ENCODE data around the gene PSMB11.

PSMB11 gene

DNA sequence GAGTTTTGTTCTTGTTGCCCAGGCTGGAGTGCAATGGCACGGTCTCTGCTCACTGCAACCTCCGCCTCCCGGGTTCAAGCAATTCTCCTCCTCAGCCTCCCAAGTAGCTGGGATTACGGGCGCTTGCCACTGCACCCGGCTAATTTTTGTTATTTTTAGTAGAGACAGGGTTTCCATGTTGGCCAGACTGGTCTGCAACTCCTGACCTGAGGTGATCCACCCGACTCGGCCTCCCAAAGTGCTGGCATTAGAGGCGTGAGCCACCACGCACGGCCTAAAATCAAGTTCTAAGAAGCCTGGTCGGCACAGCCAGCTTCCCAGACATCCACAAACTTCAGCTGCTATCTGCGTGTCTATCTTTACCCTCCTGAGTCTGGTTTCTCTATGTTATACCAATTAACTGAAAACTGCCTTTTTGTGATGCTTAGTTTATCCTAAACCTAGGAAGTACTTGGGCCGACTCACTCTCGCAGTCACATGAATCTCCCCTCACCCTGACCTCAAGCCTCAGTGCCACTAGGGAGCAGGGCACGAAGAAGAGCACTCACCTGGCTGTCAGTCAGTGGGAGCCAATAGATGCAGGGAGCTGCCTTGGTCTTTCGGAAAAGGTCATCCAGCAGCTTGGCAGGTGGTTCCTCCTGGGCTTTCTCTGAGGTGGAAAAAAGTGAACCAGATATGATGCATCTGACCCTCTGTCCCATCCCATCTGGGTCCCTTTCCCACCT, 18.7 kb downstream of the PSMB11 start:
- TF ChIP-seq, protein P1, sequence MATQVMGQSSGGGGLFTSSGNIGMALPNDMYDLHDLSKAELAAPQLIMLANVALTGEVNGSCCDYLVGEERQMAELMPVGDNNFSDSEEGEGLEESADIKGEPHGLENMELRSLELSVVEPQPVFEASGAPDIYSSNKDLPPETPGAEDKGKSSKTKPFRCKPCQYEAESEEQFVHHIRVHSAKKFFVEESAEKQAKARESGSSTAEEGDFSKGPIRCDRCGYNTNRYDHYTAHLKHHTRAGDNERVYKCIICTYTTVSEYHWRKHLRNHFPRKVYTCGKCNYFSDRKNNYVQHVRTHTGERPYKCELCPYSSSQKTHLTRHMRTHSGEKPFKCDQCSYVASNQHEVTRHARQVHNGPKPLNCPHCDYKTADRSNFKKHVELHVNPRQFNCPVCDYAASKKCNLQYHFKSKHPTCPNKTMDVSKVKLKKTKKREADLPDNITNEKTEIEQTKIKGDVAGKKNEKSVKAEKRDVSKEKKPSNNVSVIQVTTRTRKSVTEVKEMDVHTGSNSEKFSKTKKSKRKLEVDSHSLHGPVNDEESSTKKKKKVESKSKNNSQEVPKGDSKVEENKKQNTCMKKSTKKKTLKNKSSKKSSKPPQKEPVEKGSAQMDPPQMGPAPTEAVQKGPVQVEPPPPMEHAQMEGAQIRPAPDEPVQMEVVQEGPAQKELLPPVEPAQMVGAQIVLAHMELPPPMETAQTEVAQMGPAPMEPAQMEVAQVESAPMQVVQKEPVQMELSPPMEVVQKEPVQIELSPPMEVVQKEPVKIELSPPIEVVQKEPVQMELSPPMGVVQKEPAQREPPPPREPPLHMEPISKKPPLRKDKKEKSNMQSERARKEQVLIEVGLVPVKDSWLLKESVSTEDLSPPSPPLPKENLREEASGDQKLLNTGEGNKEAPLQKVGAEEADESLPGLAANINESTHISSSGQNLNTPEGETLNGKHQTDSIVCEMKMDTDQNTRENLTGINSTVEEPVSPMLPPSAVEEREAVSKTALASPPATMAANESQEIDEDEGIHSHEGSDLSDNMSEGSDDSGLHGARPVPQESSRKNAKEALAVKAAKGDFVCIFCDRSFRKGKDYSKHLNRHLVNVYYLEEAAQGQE (IDR thresholded peaks at IDR 0.05; ENCODE audit: insufficient read depth in 1 of 2, low read depth in 2 of 2, low read length in 2 of 2), result no peak
- no peak for TF ChIP-seq SIN3A (IDR thresholded peaks at IDR 0.05; ENCODE audit: borderline replicate concordance, insufficient read depth, low read length)
- no peak for TF ChIP-seq TAF1 (IDR thresholded peaks at IDR 0.05; ENCODE audit: borderline replicate concordance, insufficient read depth, low read length)
- TF ChIP-seq FOXP2 (optimal IDR thresholded peaks at IDR 0.05; ENCODE audit: borderline replicate concordance, extremely low read depth, extremely low read length, insufficient read depth), result no peak
- no peak for TF ChIP-seq POLR2AphosphoS5 (IDR thresholded peaks at IDR 0.05; ENCODE audit: low read depth, low read length)

DNA sequence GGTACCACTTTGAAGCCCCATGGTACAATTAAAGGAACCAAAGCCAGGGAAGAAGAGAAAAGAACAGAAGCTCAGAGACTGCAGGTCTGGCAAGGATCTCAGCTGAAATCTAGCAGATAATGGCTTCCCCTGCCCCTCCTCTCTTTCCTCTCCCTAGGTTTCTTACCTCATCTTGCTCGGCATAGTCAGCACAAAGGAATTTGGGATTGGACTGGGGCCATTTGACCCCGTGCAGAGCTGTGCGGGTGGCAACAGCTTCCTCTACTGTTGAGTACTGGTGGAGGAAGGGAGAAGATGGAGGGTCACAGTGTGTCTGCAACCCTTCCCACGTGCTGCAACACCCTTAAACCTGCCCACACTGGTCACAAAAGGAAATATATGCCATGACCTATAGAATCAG, 20.0 kb downstream of the PSMB11 start:
- TF ChIP-seq FOXP2 (optimal IDR thresholded peaks at IDR 0.05; ENCODE audit: borderline replicate concordance, extremely low read depth, extremely low read length, insufficient read depth) (no peak), SIN3A (IDR thresholded peaks at IDR 0.05; ENCODE audit: borderline replicate concordance, insufficient read depth, low read length) (no peak)
- TF ChIP-seq, protein P1 (IDR thresholded peaks at IDR 0.05; ENCODE audit: insufficient read depth in 1 of 2, low read depth in 2 of 2, low read length in 2 of 2), result no peak

DNA sequence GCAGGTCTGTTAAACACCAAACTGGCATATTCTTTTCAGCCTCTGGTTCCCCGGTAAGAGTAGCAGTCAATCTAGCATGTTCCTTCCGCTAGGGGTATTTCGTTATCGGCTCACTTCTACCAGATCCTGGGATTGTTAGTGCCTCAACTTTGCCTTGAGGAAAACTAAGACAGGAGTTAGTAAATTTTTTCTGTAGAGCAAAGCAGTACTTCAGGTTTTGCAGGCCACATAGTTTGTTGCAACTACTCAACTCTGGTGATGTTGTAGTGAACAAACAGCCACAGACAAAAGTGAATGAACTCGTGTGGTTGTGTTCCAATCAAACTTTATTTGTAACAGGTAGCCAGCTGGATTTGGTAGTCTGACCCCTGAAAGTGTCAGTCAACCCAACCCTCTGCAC, 21.6 kb downstream of the PSMB11 start:
- no peak for TF ChIP-seq TAF1 (IDR thresholded peaks at IDR 0.05; ENCODE audit: borderline replicate concordance, insufficient read depth, low read length)
- TF ChIP-seq, protein P1 (IDR thresholded peaks at IDR 0.05; ENCODE audit: insufficient read depth in 1 of 2, low read depth in 2 of 2, low read length in 2 of 2), result no peak
- no peak for TF ChIP-seq FOXP2 (optimal IDR thresholded peaks at IDR 0.05; ENCODE audit: borderline replicate concordance, extremely low read depth, extremely low read length, insufficient read depth)
- no peak for TF ChIP-seq POLR2AphosphoS5 (IDR thresholded peaks at IDR 0.05; ENCODE audit: low read depth, low read length)
- TF ChIP-seq SIN3A (IDR thresholded peaks at IDR 0.05; ENCODE audit: borderline replicate concordance, insufficient read depth, low read length), result no peak

DNA sequence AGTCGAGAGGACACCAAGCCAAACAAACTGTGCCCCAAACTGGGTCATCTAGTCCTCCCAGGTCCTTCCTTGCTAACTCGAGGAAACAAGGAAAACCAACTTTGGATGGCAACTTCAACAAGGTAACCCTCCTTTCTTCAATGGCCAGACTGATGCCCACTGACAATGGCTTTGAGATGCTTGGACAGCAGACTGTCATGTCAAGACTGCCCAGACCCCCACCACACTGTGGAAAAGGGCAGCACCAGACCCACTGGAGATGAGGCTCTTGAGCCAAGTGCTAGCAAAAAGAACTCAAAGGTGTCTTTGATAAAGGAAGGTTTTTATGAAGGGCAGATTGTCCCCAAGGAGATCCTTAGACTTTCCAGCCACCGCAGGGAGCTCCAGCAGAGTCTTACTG, 24.4 kb downstream of the PSMB11 start:
- TF ChIP-seq SIN3A (IDR thresholded peaks at IDR 0.05; ENCODE audit: borderline replicate concordance, insufficient read depth, low read length), result no peak
- TF ChIP-seq FOXP2 (optimal IDR thresholded peaks at IDR 0.05; ENCODE audit: borderline replicate concordance, extremely low read depth, extremely low read length, insufficient read depth), result no peak
- no peak for TF ChIP-seq POLR2AphosphoS5 (IDR thresholded peaks at IDR 0.05; ENCODE audit: low read depth, low read length)
- TF ChIP-seq TAF1 (IDR thresholded peaks at IDR 0.05; ENCODE audit: borderline replicate concordance, insufficient read depth, low read length), result no peak
- TF ChIP-seq, protein P1 (IDR thresholded peaks at IDR 0.05; ENCODE audit: insufficient read depth in 1 of 2, low read depth in 2 of 2, low read length in 2 of 2), result no peak
